ENCODE measurements around the gene KRTAP3-1. TPM values are rescaled to one million over a fixed set of nuclear protein-coding genes. Genes with fewer than 3 reads are reported as not detected.
"Not testable (repeated sequence)": the region's sequence is repeated elsewhere in the genome, so short reads cannot be mapped to it uniquely, and the experiment has no call there.

Gene KRTAP3-1
- total RNA-seq = not detected

DNA sequence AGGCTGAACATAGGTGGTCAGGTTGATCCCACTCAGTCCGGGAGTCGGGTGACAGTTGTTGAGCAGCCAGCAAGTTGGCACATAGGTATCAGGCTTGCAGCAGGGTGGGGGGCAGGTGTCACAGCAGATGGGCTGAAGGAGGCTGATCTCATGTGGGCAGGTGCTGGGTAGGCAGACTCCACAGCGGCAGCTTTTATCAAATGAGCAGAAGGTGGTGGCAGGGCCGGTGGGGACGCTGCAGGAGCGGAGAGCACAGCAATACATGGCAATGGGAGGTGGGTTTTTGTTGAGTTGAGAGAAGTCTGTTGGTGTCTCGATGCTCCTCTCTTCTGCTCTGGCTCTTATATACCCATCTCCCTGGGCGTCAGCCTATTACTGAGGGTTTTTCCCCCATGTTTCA lies at the start of gene KRTAP3-1:
Gene KRTAP3-1, minus strand, starts transcription at position 318 of the 400 bp plus-strand sequence. Its CDS starts 54 bp downstream, at position 264.
- DNase-seq (ENCODE audit: low spot score) = no peak
- no peaks in the 10 kb centered on the region for H3K4me1 ChIP-seq

DNA sequence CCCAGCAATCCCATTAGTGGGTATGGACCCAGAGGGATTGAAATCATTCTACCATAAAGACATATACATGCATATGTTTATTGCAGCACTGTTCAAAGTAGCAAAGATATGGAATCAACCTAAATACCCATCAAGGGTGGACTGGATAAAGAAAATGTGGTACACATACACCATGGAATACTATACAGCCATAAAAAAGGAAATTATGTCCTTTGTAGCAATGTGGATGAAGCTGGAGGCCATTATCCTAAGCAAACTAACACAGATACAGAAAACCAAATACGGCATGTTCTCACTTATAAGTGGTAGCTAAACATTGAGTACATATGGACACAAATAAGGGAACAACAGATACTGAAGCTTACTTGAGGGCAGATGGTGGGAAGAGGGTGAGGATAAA lies 48.6 kb upstream of the KRTAP3-1 start:
- Histone ChIP-seq H3K36me3 (no peaks in the 10 kb centered on the region), H3K9me3 (peaks cover 0 to 16% of the 10 kb centered on the region in 2 donors), H3K4me1 (no peaks in the 10 kb centered on the region), H3K4me3 (no peak overlapping the region), H3K27me3 (no peaks in the 10 kb centered on the region), H3K27ac (no peak overlapping the region)
- no peak for TF ChIP-seq CTCF (IDR thresholded peaks at IDR 0.05)
- no peak for DNase-seq (ENCODE audit: low spot score)

More for the DNA sequence above, at the start of gene KRTAP3-1:
- no peak for TF ChIP-seq CTCF (IDR thresholded peaks at IDR 0.05)
- H3K27ac ChIP-seq = no peak within 1 kb of the TSS
- H3K4me3 ChIP-seq = no peak within 1 kb of the TSS
- H3K36me3 ChIP-seq = no peaks in the 10 kb centered on the region
- no peaks in the 10 kb centered on the region for H3K27me3 ChIP-seq
- no peaks in the 10 kb centered on the region for H3K9me3 ChIP-seq

DNA sequence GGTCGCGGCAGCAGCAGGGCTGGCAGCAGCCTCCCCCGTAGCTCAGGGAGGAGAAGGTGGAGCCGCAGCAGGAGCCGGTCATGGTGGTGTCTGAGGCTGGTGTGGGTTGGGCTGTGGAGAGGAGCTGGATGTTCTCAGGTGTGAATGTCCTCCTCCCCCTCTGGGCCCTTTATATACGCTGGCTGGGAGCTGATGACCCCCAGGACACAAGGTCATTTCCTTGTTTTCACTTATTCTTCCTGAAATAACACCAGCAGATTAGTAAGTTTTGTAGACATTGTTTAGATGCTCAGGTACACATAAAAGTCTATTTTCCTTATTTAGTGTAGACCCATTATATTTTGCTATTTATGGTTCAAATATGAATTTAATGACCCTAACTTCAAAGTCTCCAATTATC lies 46.2 kb upstream of the KRTAP3-1 start, which contains the start of gene KRTAP2-2:
Gene KRTAP2-2, minus strand, starts transcription at position 101 of the 400 bp plus-strand sequence. Its CDS starts 19 bp downstream, at position 82.
- not testable (repeated sequence) for H3K4me1 ChIP-seq; H3K36me3 ChIP-seq; H3K4me3 ChIP-seq; DNase-seq (ENCODE audit: low spot score); H3K27me3 ChIP-seq; H3K27ac ChIP-seq
- peaks cover 0 to 16% of the 10 kb centered on the region in 2 donors for H3K9me3 ChIP-seq

GRCh38 chr17:41054556-41054955 lies 45.6 kb upstream of the KRTAP3-1 start:
- peaks cover 0 to 16% of the 10 kb centered on the region in 2 donors for H3K9me3 ChIP-seq
- H3K27ac ChIP-seq; H3K36me3 ChIP-seq; H3K4me1 ChIP-seq; DNase-seq (ENCODE audit: low spot score); H3K27me3 ChIP-seq; H3K4me3 ChIP-seq: not testable (repeated sequence)

GRCh38 chr17:41054025-41054424 lies 45.1 kb upstream of the KRTAP3-1 start:
- Histone ChIP-seq H3K36me3 (no peaks in the 10 kb centered on the region), H3K4me1 (no peaks in the 10 kb centered on the region), H3K4me3 (no peak overlapping the region), H3K9me3 (peaks cover 0 to 16% of the 10 kb centered on the region in 2 donors), H3K27ac (no peak overlapping the region), H3K27me3 (no peaks in the 10 kb centered on the region)
- TF ChIP-seq CTCF (IDR thresholded peaks at IDR 0.05) = no peak
- no peak for DNase-seq (ENCODE audit: low spot score)

DNA sequence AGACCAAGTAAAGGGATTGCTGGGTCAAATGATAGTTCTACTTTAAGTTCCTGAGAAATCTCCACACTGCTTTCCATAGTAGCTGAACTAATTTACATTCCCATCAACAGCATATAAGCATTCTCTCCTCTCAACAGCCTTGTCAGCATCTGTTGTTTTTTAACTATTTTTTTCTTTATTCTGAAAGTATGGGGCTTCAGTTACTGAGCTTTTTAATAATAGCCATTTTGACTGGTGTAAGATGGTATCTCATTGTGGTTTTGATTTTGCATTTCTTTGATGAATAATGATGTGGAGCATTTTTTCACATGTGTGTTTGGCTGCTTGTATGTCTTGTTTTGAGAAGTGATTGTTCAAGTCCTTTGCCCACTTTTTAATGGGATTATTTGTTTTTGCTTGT lies 43.6 kb upstream of the KRTAP3-1 start:
- no peak overlapping the region for H3K27ac ChIP-seq
- H3K27me3 ChIP-seq = no peaks in the 10 kb centered on the region
- no peaks in the 10 kb centered on the region for H3K36me3 ChIP-seq
- H3K4me3 ChIP-seq = no peak overlapping the region
- DNase-seq (ENCODE audit: low spot score) = no peak
- peaks cover 0 to 13% of the 10 kb centered on the region in 2 donors for H3K9me3 ChIP-seq
- no peak for TF ChIP-seq CTCF (IDR thresholded peaks at IDR 0.05)
- no peaks in the 10 kb centered on the region for H3K4me1 ChIP-seq

- no peak overlapping the region for H3K4me3 ChIP-seq
- TF ChIP-seq CTCF (IDR thresholded peaks at IDR 0.05) = no peak
- H3K27ac ChIP-seq = no peak overlapping the region
- H3K9me3 ChIP-seq = peaks cover 0 to 8% of the 10 kb centered on the region in 2 donors
- H3K36me3 ChIP-seq = no peaks in the 10 kb centered on the region
- H3K4me1 ChIP-seq = no peaks in the 10 kb centered on the region
- no peak for DNase-seq (ENCODE audit: low spot score)
- H3K27me3 ChIP-seq = no peaks in the 10 kb centered on the region
These were observed 40.2 kb upstream of the KRTAP3-1 start for GRCh38 chr17:41049110-41049509.
